HG03378 (cell line): ENCODE results near the gene INO80B.

ENCODE experiments used
- ATAC-seq: cut with Tn5 transposase; IDR thresholded peaks from one replicate; pipeline ENCODE4 v1.9.1; 2021; ENCODE audit warnings: mild to moderate bottlenecking, moderate library complexity; ENCODE audit not compliant: unreplicated experiment

Gene INO80B

DNA sequence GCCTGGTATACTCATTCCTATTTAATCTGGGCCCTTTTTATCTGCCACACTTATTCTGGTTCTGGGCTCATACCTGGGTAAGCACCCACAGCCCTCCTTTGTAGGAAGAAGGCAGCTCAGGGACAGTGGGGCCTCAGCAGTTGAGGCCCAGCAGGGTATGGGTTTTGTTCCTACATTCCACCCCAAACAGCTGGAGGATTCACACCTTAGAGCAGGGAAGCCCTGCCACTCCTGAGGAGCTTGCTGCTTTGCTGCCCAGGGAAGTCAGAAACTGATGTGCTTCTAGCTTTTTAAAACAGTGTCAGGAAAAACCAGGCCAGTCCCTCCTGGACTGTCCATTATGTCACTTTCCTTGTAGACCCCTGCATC, 45.7 kb downstream of the INO80B start:
- no peak for ATAC-seq

DNA sequence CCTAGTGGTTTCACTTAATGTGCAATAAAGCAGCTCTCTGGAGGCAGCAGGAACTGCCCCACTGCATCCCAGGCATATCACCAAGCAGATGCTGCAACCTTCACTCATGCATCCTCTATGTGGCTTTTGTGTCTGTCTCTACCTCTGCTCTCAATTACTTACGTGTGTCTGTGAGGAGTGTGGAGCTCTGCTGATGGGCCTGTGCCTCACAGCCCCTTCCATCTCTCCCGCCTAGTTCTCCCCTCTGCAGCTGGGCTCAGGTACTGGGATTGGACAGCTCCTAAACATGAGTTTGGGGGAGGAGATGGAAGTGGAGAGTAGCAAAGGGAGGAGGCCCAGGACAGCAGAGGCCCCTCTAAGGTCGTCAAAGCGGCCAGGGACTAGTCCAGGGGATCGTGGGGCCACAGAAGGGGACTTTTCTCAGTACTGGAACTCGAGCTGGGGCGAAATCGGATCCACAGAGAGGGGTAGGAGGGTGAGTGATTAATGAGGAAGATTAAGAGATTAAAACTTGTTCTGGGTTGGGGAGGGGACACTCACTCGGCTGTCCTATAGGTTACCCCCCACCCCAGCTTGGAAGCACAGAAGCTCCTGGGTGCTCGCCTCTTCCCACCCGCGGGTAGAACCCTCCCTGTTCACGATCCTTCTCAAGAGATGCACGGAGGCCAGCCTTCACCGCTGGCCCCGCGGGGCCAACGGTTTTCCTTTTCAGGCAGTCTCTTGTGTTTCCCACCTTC, 46.6 kb downstream of the INO80B start:
- no peak for ATAC-seq

DNA sequence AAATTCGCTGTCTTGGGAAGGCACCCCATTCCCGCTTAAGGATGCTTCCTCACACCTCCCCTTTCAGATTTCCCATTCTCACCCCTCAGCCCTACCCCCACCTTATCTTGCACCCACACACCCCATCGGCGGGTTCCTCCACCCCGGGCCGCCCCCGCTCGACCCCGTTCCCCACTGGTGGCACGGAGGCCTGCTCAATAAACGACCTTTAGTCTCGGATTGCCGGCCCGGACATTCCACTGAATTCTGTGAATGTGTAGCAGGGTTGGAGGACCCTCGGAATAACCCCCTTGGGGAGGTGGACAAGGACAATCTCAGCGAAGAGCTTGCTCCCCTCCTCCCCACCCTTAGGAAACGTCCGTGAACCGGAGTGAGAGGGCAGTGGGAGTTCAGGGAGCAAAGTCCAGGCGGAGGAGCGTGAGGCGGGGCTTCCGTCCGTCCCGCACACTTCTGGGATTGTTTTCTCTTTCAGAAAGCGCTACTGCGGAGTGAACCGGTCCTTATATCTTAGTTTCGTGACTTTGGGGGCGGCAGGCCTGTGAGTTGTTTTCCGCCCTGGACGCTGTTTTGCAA, 47.3 kb downstream of the INO80B start:
- no peak for ATAC-seq

GRCh38 chr2:74502720-74503505, 48.0 kb downstream of the INO80B start:
- ATAC-seq = no peak

GRCh38 chr2:74503506-74504475, 48.9 kb downstream of the INO80B start:
- no peak for ATAC-seq

DNA sequence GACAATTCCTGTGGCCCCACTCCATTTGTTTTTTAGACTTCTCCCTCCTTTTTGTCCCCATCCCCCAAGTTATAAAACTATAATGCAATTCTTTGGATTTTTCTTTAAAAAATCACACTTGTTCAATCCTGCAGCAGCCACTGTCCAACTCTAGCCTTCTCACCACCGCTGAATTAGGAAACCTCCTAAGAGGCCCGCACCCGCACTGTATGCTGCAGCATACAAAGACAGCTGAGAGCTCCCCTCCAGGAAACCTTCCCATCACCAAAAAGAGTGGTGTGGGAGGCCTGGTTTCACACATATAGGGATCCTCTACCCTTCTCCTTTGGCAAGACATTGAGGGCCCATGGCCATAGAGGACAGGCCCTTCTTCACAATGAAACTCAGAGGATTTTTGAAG, 49.7 kb downstream of the INO80B start:
- ATAC-seq = no peak

- no peak for ATAC-seq
Observed at GRCh38 chr2:74505448-74506246, 50.8 kb downstream of the INO80B start.

DNA sequence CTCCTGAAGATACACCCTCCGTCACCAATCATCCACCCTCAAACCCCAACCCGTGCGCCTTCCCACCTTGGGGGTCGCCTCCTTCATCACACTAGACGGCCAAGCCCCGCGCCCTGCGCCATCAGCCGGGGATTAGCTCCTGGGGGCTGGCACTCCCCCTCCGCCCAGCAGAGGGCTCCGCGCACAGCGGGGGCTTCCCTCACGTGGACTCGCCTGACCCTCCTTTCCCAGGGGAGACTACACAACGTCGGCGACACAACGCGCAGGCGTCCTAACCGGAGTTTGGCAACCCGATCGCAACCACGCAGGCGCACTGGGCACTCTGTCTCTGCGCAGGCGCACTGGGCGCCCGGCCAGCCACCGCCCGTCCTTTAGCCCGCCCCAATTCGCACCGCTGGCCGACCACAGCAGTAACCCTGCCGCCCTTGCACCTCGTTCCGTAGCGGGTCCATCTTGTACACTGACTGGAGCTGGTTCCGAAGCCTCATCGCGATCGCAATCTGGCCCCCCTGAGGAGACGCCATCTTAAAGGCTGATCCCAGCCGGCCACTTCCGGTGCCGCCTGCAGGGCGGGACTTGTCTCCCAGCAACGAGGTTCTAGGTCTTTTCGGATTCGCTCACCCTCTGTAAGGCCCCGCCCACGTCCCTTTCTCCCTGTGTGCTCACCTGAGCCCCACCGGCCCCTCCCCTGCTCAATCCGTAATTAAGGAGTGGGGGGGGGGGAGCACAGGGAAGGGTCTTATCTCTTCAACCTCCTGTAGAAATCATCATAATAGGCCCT, 52.4 kb downstream of the INO80B start, which contains the start of gene PCGF1:
TSS of gene PCGF1 (minus strand) at position 551 of the 781 bp plus-strand sequence. CDS start at position 524, 27 bp downstream.
- peak; percentile 88 for ATAC-seq
